ENCODE measurements around the gene CASS4. TPM values are rescaled to one million over a fixed set of nuclear protein-coding genes. Genes with fewer than 3 reads are reported as not detected.
A peak's percentile ranks its signal among the peaks of the same experiment; 100 is the strongest.
"Not testable (repeated sequence)": the region's sequence is repeated elsewhere in the genome, so short reads cannot be mapped to it uniquely, and the experiment has no call there.

CASS4 gene
- polyA plus RNA-seq, 10 donors = 3.7 to 6.9 (median 5.6) TPM

- DNase-seq = peak; percentile 99 to 100 (median 99)
Observed at GRCh38 chr20:56392132-56392880, 19.8 kb upstream of the CASS4 start, which contains the start of the genes AURKA and CSTF1. TSS of gene AURKA (minus strand) at chr20:56392215. CDS start at chr20:56388197, 4,018 bp downstream. TSS of gene CSTF1 (plus strand) at chr20:56392645. CDS start at chr20:56395553, 2,908 bp downstream.

DNA sequence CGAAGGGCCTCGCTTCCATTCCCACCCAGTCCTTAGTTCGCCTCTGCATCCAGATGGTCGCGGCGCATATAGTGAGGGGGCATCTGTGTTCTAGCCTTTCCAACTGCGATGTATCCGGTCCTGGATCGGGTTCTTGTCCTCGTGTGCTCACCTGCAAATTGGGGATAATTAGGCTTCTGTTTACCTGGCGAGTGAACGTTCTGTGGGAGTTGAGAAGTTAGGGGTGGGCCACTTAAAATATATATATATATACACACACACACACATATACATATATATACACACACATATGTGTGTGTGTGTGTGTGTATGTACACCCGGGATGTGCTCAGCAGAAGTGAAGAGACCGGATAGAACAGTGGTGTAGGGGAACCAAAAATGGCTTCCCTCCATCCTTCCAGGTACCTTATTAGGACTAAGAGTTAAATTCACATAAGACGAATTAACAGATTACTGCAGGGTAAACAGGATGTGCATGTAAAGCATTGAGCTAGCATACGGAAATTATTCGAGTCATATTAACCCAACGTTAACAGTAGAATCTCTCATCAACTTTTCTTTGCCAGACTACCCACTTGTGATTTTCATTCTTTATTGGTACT lies 19.1 kb upstream of the CASS4 start:
- peak in 1 of 3 donors; percentile 30 for DNase-seq

GRCh38 chr20:56393653-56394052 lies 18.4 kb upstream of the CASS4 start:
- DNase-seq = no peak

- no peak for DNase-seq
Observed at GRCh38 chr20:56395166-56395565, 16.9 kb upstream of the CASS4 start.

- peak; percentile 69 to 82 (median 76) for DNase-seq
Observed at GRCh38 chr20:56400001-56400640, 11.9 kb upstream of the CASS4 start.

- DNase-seq = no peak
Observed at GRCh38 chr20:56403465-56403864, 8.6 kb upstream of the CASS4 start.

- DNase-seq = not testable (repeated sequence)
Observed at GRCh38 chr20:56405356-56405755, 6.7 kb upstream of the CASS4 start.

GRCh38 chr20:56406910-56407309 lies 5.2 kb upstream of the CASS4 start:
- DNase-seq = no peak

DNA sequence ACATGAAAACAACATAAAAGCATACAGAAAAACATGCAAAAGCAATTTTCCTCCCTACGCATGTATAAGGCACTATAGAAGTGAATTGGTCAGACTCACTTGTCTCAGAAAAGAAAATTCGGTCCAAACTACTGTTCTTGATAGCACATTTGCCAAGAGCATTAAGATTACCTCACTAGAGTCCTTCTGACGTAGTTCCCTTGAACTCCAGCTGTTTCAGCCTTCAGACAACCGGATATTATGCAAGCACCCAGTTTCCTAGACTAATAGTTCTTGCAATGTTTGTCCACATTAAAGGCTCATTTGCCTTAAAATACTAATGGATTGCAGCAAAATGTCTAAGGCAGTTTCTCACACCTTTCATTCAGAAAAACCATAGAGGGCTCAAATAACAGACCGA lies 2.5 kb upstream of the CASS4 start:
- DNase-seq = no peak

DNA sequence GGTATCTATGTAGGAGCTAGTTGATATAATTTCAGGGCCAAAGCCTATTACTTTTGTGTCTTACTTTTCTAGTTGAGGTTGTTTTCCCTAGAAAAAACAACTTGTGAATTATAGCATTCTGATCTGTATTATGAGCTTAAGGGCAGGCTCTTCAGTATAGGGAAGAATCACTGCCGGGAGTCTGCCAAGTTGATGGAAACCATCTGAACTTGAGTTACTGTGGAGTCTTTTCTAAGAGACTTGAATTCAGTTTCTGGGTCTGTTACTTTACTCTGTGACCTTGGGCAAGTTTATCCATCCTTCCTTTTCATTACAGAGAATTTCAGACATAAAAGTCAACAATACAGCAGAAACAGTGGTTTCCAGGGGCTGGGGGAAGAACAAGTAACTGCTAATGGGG lies 2.1 kb upstream of the CASS4 start:
- no peak for DNase-seq

- not testable (repeated sequence) for DNase-seq
Observed at GRCh38 chr20:56411287-56411686, 773 bp upstream of the CASS4 start.

GRCh38 chr20:56412473-56412790 lies 372 bp downstream of the CASS4 start:
- DNase-seq = no peak

DNA sequence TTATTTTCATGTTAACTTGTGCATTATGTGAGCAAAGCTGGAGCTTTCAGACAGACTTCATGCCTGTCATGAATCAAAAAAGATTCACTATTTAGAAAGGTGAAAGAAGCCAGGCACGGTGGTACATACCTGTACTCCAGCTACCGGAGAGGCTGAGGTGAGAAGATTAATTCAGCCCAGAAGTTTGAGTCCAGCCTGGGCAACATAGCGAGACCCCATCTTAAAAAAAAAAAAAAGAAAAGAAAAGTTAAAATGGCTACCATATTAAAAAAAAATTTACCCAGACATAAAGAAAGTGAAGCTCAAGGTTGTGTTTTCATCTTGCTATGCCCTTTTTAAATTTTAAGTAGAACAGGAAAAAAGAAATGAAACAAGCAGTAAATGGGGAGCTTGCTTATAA lies 889 bp downstream of the CASS4 start:
- DNase-seq = no peak

GRCh38 chr20:56414842-56415765 lies 3.0 kb downstream of the CASS4 start:
- DNase-seq = no peak

DNA sequence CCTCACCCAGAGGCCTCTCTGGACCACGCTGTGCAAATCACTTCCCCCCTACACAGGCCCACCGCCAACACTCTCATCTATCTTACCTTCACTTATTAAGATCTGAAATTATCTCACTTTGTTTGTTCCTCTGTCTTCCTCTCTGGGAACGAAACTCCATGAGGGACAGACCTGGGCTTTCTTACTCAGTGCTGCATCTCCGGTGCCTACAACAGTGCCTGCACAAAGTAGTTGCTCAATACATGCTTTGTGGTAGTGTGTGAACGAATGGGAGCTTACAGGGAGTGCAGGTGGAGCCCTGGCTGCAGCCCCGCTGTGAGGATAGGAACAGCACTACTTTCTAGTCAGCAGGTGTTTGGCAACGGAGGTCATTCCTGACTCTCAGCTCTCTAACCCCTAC lies 5.3 kb downstream of the CASS4 start:
- DNase-seq = no peak

GRCh38 chr20:56417911-56418310 lies 5.9 kb downstream of the CASS4 start:
- no peak for DNase-seq

DNA sequence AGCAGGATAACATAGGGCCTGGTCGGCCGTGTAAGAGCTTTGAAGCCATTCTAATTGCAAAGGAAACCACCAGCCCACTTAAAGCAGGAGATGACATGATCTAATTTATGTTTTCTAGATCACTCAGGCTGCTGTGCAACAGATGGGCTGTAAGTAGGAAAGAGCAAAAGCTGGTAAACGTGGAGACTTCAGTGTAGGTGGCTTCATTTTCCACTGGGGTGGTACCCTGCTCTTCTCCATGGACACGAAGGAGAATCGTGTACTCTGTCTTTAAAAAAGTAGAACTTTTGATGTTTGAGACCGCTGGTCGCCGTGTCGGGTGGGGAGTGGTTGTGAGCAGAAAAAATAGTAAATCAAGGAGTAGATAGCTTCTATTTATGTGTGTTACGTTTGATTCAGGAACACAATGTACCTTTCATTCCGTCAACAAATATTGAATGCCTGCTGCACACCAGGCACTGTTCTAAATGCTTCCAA lies 6.4 kb downstream of the CASS4 start:
- no peak for DNase-seq

DNA sequence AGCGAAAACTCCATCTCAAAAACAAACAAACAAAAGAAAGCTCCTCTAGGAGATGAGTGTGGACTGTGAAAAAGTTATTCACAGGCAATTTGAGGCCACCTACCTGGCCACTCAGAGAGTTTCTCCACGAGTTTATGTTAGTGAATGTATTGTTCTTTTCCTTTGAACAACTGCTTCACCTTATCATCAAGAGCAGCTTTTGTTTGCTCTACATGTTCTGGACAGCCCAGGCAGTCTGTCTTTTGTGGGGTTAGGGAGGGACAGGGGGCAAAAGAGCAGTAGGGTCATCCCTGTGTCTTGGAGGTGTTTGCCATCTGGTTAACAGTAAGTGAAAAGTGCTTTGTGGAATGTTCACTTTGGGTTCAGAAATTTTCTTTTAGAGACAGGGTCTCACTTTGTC lies 8.0 kb downstream of the CASS4 start:
- DNase-seq = no peak

GRCh38 chr20:56420940-56421688 lies 9.1 kb downstream of the CASS4 start:
- no peak for DNase-seq

DNA sequence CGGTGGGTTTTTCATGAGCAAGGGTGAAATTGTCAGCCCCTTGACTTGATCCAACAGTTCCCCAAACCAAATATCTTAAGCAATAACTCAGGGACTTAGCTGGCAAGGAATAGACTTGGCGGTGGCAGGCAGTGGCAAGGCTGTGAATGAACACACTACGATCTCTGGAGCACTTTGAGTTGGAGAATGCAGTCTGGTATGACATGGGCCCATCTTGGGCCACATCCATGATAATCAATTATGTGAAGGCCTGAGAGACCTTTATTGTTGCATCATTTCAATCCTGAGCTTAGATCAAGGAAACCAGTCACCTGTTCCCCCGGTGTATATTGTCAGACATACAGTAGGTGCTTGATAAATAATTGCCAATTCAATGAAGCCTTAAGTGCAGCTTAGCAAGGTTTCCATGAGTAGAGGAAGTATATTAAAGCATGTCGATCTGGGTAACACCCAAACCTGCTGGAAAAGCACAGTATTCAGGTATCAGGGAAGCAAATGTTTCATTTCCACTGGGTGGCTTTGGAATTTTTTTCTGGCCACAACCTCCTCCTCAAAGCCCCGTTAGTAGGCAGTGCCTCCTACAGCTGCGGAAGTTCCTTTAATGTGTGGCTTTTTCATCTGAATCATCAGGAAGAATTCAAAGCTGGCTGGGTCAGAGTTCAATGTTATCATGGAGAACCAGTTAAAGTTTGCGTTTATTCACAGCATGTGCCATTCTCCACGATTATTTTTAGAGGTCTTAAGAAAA lies 10.2 kb downstream of the CASS4 start:
- no peak for DNase-seq
